ENCODE results near the gene TMEM183A. TPM values are rescaled to one million over a fixed set of nuclear protein-coding genes. Genes with fewer than 3 reads are reported as not detected.

The TMEM183A gene
- total and polyA plus RNA-seq, 7 donors: 17.1 to 33.9 (median 20.9) TPM

DNA sequence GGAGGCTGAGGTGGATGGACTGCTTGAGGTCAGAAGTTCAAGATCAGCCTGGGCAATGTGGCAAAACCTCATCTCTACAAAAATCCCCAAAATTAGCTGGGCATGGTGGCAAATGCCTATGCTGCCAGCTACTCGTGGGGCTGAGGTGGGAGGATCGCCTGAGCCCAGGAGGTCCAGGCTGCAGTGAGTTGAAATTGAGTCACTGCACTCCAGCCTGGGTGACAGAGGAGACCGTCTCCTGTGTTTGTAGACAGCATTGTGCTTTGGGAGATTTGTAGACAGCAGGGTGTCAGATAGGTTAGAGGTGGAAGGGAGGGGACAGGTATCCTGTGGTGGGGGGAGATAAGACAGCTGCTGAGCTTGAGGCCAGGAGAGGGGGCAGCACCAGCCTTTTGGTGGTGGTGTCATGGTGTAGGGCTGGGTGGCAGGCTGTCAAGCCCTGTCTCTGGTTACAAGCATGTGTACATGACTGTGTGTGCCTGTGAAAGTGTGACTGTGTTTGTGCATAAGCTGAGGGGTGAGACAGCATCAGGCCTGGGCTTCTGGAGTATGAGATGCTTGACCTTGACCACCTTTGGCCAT lies 34.3 kb downstream of the TMEM183A start:
- Histone ChIP-seq H3K9me3 (no peaks in the 10 kb centered on the region), H3K27me3 (ENCODE audit: insufficient read depth in 3 of 3, low read length in 2 of 3) (no peaks in the 10 kb centered on the region), H3K27ac (no peak overlapping the region), H3K4me3 (no peak overlapping the region), H3K4me1 (peaks cover 55% of the 10 kb centered on the region), H3K36me3 (ENCODE audit: insufficient read depth in 1 of 2, low read depth in 1 of 2) (peaks cover 0 to 41% of the 10 kb centered on the region in 2 donors)
- intact Hi-C loops (cut with DNase I): loop anchor here in 1 of 2 donors (2.0 to 5.0 kb wide), 4 partner anchors 36 to 226 kb away; no protein-coding TSS in a partner anchor
- WGBS, 3 donors: 77 to 85% (median 85%) methylated on average over 3 of the region's 3 CpGs
- DNase-seq: no peak
- ATAC-seq: no peak
- TF ChIP-seq, protein P1, sequence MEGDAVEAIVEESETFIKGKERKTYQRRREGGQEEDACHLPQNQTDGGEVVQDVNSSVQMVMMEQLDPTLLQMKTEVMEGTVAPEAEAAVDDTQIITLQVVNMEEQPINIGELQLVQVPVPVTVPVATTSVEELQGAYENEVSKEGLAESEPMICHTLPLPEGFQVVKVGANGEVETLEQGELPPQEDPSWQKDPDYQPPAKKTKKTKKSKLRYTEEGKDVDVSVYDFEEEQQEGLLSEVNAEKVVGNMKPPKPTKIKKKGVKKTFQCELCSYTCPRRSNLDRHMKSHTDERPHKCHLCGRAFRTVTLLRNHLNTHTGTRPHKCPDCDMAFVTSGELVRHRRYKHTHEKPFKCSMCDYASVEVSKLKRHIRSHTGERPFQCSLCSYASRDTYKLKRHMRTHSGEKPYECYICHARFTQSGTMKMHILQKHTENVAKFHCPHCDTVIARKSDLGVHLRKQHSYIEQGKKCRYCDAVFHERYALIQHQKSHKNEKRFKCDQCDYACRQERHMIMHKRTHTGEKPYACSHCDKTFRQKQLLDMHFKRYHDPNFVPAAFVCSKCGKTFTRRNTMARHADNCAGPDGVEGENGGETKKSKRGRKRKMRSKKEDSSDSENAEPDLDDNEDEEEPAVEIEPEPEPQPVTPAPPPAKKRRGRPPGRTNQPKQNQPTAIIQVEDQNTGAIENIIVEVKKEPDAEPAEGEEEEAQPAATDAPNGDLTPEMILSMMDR (IDR thresholded peaks at IDR 0.05): no peak

DNA sequence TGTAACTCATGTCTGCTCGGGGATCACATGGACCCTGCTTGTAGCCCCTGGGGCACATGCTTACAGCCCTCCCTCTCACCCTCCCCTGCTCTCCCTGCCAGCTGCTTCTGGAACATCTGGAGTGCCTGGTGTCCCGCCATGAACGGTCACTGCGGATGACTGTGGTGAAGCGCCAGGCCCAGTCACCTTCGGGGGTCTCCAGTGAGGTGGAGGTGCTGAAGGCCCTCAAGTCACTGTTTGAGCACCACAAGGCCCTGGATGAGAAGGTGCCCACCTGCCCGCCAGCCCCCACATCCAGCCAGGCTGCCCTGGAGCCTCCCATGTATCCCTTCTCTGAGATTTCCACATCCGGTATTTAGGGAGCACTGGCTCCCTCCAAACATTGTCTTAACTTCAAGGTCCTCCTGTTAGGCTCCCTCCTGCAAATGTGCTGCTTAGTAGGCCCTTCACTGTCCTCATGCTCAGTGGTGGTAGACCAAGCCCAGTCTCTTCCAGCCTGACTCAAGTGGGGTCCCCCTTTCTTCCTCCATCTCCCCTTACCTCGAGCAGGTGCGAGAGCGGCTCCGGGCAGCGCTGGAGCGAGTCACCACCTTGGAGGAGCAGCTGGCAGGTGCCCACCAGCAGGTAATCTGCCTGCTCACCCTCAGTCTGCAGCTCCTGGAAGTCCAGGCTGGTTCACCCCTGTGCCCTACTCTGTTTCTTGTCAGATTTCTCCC lies 36.8 kb downstream of the TMEM183A start:
- DNase-seq: no peak
- no peak for ATAC-seq
- no peak overlapping the region for H3K4me3 ChIP-seq
- H3K27me3 ChIP-seq (ENCODE audit: insufficient read depth in 3 of 3, low read length in 2 of 3): no peaks in the 10 kb centered on the region
- intact Hi-C loops (cut with DNase I): loop anchor here in 1 of 2 donors (5.0 kb wide), 3 partner anchors 33 to 223 kb away; no protein-coding TSS in a partner anchor
- peaks cover 0 to 67% of the 10 kb centered on the region in 2 donors for H3K36me3 ChIP-seq (ENCODE audit: insufficient read depth in 1 of 2, low read depth in 1 of 2)
- 89 to 92% (median 89%) methylated on average over 14 of the region's 14 CpGs for WGBS, 3 donors
- no peaks in the 10 kb centered on the region for H3K9me3 ChIP-seq
- no peak overlapping the region for H3K27ac ChIP-seq
- TF ChIP-seq, protein P1 (IDR thresholded peaks at IDR 0.05): no peak
- H3K4me1 ChIP-seq: peaks cover 33% of the 10 kb centered on the region

DNA sequence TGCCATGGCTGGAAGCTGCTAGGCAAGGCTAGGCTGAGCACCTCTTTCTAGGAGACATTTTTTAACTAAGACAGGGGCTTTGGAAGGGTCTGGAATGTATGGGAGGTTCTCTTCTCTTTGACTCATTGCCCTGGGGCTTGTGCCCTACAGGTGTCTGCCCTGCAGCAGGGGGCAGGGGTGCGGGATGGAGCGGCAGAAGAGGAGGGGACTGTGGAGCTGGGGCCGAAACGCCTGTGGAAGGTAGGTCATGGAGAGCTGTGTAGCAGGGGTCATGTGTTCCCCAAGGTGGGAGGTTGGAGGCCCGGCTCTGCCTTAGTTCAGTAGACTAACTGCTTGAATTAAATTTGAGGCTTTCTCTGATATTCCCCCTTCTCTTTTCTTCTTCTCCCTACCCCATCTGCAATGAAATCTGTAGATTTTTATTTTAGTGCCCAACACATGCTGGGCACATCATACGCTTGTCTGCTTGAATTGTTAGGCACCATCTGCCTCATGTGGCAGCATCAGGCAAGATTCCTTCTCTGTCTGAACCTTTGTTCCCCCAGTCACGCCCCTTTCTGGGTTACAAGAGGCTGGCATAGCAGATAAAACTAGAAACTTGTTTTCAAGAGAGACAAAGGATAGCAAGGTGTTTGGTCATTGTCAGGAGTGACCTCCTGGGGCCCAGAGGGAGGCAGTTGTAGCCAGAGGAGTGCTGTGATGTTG lies 37.5 kb downstream of the TMEM183A start:
- no peak for ATAC-seq
- WGBS, 3 donors: 92 to 98% (median 96%) methylated on average over 7 of the region's 7 CpGs
- Histone ChIP-seq H3K36me3 (ENCODE audit: insufficient read depth in 1 of 2, low read depth in 1 of 2) (peaks cover 0 to 74% of the 10 kb centered on the region in 2 donors), H3K4me3 (no peak overlapping the region), H3K27me3 (ENCODE audit: insufficient read depth in 3 of 3, low read length in 2 of 3) (no peaks in the 10 kb centered on the region), H3K27ac (no peak overlapping the region), H3K9me3 (no peaks in the 10 kb centered on the region), H3K4me1 (peaks cover 26% of the 10 kb centered on the region)
- TF ChIP-seq, protein P1 (IDR thresholded peaks at IDR 0.05): no peak
- no peak for DNase-seq
- intact Hi-C loops (cut with DNase I): loop anchor here in 1 of 2 donors (5.0 kb wide), 3 partner anchors 33 to 223 kb away; no protein-coding TSS in a partner anchor

GRCh38 chr1:203045336-203045735 lies 38.2 kb downstream of the TMEM183A start:
- ATAC-seq: no peak
- H3K4me1 ChIP-seq: peaks cover 21% of the 10 kb centered on the region
- DNase-seq: no peak
- TF ChIP-seq, protein P1 (IDR thresholded peaks at IDR 0.05): no peak
- no peak overlapping the region for H3K4me3 ChIP-seq
- intact Hi-C loops (cut with DNase I): no loop called here
- 93 to 95% (median 94%) methylated on average over 17 of the region's 17 CpGs for WGBS, 3 donors
- H3K27ac ChIP-seq: no peak overlapping the region
- no peaks in the 10 kb centered on the region for H3K27me3 ChIP-seq (ENCODE audit: insufficient read depth in 3 of 3, low read length in 2 of 3)
- no peaks in the 10 kb centered on the region for H3K9me3 ChIP-seq
- peaks cover 0 to 80% of the 10 kb centered on the region in 2 donors for H3K36me3 ChIP-seq (ENCODE audit: insufficient read depth in 1 of 2, low read depth in 1 of 2)

Measured in psoas muscle (tissue), 8 donors.